ENCODE measurements around the gene EIF4EBP3.

EIF4EBP3 gene

DNA sequence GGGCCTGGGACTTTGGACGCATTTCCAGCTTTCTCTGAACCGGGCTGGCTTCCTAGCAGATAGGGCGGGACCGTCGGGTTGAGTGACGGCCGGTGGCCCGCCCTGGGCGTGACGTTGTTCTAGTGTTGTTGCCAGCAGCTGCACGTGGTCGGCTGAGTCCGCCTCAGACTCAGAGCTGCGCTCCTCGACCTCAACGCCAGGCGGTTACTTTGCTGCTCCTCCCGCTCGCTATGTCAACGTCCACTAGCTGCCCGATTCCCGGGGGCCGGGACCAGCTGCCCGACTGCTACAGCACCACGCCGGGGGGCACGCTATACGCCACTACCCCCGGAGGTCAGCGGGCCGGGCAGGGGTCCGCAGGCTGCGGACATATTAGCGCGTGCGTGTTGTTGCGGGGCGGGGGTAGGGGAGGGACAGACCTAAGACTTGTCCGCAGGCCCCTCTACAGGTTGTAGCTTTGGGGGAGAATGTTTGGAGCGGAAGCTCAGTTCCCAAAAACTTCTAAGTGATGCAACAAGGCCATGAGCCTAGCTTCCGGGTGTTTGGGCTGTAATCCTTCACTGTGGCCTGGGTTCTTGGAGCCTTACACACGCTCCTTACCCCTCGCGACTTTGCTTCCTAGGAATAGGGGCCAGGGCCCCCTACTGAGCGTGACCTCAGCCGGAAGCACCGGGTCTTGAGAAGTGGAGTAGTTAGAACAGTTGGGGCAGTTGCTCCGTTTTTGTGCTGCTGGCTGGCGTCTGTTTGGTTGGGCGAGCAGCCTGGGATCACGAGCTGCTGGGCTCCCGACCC is at the start of gene EIF4EBP3:
Gene EIF4EBP3 (plus strand): TSS at position 155 of the 792 bp plus-strand sequence. CDS start 76 bp downstream, at position 231.
- peak; percentile 79 for DNase-seq (ENCODE audit: low read depth)

DNA sequence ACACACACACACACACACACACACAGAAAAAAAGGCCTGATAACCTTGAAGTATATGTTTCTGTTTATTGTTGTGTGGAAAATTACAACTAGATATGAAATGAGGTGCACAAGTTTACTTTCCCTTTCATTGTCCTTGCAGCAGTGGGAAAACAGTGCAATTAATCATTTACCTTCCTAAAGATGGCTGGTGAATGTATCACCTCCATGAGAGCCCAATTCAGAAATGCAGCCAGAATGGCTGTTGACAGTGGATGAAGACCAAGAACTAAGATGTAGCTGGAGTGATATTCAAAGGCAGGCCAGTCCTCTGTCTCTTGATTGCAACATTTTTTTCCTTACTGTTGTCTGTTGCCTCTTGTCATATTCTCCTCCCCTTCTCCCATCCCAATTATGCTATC is 49.6 kb upstream of the EIF4EBP3 start:
- no peak for DNase-seq (ENCODE audit: low read depth)

DNA sequence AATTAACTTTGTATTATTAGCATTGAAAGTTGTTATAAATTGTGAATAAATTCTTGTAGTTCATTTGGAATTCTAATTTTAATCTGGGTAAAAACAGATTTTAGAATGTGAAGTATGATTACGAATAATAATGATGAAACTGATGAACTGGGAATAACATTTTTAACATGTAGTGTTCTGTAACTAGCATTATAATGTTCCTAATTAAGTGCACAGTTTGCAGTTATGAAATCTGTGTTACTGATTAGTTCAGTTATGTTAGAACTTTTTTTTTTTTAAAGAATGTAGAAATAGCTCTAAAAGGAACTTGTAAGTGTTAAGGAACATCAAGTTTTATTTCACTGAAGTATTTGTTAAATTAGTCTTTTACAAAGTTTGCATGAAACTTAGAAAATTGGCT is 48.9 kb upstream of the EIF4EBP3 start:
- no peak for DNase-seq (ENCODE audit: low read depth)

DNA sequence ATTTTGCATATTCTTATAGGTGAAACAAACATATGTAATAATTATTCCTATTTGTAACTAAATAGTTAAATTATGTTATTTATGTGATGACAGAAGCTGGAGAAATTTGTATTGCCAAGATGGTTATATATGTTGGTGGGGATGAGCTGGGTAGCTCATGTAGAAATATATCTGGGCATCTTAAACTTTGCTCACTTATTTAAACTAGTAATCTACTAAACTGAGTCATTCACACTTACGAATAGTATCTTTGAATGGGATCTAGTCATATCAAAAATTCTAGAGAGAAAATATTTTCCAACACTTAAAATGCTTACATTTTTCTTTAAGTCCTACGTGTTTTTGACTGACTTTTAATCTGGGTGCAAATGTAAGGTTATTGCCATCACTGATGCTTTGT is 44.6 kb upstream of the EIF4EBP3 start:
- DNase-seq (ENCODE audit: low read depth), result no peak

DNA sequence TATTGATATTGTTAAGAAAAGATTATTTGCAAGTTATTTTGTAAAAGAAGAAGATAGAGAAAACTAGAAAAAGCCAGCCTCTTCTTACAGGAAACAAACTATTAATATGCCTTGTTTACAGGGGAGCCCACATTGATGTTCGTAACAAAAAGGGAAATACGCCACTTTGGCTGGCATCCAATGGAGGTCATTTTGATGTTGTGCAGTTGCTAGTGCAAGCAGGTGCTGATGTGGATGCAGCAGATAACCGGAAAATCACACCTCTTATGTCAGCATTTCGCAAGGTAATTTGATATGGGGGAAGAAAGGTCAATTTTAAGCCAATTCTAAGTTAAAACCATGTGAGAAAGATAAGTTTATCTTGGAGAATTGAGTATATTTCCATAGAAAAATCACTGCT is 37.6 kb upstream of the EIF4EBP3 start:
- DNase-seq (ENCODE audit: low read depth), result no peak

DNA sequence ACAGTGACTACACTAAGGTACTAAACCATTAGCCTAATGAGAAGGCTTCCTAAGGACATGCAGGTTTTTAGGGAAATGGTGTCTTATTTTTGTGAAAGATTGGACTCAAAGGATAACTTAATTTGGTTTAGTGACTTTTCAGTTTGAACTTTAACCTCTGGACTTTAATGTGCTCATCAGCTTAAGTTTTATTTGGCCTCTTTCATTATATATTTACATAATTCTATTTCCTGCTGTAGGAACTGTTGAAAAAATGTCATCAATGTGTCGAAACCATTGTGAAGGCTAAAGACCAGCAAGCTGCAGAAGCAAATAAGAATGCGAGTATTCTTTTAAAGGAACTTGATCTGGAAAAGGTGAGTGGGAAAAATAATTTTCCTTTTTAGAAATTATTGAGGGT is 34.3 kb upstream of the EIF4EBP3 start:
- no peak for DNase-seq (ENCODE audit: low read depth)

DNA sequence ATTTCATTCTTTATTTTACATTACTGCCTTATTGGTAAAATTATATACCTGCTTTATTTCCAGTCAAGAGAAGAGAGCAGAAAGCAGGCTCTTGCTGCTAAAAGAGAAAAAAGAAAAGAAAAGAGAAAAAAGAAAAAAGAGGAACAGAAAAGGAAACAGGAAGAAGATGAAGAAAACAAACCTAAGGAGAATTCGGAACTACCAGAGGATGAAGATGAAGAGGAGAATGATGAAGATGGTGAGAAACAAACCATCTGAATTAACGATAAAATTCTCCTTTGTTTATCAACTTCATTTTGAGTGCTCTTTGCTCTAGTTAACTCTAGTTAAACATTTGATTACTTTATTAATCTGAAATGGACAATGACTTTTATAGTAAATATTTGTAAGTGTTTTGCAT is 23.5 kb upstream of the EIF4EBP3 start:
- DNase-seq (ENCODE audit: low read depth), result no peak

DNA sequence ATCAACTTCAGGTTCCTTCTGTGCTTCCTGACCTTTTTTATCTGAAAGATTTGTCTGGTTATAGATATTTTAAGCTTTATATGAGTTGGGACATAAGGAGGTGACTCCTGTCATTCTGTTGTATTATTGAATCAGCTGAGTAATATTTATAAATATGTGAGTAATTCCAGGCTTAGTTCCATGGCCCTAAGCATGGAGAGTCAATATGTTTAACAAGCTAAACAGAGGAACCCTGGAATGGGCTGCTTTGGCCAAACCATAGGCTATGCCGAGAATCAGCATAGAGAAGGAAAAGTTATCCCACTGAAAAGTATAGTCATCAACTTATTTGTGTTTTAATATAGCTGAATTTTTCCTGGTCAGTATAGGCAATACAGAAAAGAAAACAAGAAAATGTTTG is 7.2 kb upstream of the EIF4EBP3 start:
- no peak for DNase-seq (ENCODE audit: low read depth)

DNA sequence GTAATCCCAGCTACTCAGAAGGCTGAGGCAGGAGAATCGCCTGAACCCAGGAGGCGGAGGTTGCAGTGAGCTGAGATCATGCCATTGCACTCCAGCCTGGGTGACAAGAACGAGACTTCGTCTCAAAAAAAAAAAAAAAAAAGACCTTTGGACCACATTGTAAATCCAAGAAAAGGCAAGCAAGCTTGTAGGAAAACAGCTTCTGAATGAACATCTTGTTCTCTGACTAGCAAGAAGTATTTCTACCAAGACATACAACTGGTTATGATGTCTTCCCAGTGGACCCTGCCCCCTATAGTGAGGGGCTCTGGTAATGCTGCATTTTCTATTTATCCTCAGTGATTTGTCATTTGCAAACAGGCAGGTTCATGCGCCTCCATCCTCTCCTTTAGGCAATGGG is 4.5 kb upstream of the EIF4EBP3 start:
- no peak for DNase-seq (ENCODE audit: low read depth)

DNA sequence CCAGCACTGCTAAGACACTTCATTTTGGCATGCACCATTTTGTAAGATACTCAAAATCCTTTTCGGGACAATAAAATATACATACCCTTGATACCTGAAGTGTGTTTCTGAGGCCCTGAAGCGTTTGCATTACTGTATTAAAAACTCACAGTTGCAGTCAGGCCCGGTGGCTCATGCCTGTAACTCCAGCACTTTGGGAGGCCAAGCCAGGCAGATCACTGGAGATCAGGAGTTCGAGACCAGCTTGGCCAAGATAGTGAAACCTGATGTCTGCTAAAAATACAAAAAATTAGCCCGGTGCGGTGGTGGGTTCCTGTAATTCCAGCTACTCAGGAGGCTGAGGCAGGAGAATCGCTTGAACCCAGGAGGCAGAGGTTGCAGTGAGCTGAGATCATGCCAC is 2.5 kb upstream of the EIF4EBP3 start:
- DNase-seq (ENCODE audit: low read depth), result no peak

DNA sequence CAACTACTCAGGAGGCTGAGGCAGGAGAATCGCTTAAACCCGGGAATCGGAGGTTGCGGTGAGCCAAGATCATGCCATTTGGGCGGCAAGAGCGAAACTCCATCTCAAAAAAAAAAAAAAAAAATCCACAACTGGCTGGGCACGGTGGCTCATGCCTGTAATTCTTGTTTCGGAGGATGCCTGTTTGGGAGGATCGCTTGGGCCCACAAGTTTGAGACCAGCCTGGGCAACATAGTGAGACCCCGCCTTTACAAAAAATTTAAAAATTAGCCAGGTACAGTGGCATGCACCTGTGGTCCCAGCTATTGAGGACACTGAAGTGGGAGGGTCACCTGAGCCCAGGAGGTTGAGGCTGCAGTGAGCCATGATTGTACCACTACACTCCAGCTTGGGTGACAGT is 1.9 kb upstream of the EIF4EBP3 start:
- no peak for DNase-seq (ENCODE audit: low read depth)

DNA sequence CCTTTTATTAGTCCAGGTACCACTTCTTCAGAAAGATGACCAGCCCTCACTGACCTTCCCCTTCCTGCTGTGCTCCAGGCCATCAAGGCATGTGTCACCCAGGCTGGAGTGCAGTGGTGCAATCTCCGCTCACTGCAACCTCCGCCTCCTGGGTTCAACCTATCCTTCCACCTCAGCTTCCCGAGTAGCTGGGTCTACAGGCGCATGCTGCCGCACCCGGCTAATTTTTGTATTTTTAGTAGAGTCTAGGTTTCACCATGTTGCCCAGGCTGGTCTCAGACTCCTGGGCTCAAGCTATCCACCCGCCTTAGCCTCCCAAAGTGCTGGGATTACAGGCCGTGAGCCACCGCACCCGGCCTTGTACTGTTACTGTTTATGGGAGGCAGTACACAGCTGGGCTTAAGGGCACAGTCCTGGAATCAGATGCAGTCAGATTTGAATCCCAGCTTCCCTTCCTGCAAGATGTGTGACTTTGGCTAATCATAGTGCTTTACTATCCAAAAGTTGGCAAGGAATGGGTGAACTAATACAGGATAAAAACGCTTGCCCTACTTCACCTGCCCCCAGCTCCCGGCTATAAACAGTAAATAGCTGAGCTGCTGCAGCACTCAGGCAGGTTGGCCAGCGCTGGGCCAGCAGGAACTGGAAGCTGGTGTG is 483 bp upstream of the EIF4EBP3 start:
- DNase-seq (ENCODE audit: low read depth), result no peak

DNA sequence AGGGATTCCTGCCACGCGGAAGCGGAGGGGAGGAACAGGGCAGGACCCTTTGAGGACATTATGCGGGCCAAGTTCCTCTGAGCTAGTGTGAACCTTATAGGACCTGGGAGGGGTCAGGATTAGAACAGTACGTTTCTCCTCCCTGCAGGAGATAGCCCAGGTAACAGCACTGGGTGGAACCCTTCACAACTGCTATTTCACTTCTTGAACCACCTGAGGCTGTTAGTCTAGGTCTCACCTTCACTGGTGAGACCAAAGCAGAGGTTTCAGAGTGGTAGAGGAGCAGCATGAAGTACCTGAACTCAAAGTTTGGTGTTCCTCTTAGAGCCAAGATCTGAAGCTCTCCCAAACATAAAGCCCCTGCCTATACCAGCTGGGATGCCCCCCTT is 832 bp downstream of the EIF4EBP3 start:
- no peak for DNase-seq (ENCODE audit: low read depth)

DNA sequence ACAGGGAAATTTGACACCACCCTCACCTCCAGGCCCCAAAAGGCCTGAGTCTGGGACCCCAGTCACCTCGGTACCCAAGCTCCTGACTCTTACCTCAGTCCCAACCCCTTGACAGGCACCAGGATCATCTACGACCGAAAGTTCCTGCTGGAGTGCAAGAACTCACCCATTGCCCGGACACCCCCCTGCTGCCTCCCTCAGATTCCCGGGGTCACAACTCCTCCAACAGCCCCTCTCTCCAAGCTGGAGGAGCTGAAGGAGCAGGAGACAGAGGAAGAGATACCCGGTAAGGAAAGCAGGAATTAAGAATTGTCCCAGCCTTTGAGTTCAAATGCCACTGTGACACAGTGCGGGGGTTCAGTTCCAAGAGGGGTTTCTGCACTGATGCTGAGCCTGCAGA is 1.3 kb downstream of the EIF4EBP3 start:
- no peak for DNase-seq (ENCODE audit: low read depth)

DNA sequence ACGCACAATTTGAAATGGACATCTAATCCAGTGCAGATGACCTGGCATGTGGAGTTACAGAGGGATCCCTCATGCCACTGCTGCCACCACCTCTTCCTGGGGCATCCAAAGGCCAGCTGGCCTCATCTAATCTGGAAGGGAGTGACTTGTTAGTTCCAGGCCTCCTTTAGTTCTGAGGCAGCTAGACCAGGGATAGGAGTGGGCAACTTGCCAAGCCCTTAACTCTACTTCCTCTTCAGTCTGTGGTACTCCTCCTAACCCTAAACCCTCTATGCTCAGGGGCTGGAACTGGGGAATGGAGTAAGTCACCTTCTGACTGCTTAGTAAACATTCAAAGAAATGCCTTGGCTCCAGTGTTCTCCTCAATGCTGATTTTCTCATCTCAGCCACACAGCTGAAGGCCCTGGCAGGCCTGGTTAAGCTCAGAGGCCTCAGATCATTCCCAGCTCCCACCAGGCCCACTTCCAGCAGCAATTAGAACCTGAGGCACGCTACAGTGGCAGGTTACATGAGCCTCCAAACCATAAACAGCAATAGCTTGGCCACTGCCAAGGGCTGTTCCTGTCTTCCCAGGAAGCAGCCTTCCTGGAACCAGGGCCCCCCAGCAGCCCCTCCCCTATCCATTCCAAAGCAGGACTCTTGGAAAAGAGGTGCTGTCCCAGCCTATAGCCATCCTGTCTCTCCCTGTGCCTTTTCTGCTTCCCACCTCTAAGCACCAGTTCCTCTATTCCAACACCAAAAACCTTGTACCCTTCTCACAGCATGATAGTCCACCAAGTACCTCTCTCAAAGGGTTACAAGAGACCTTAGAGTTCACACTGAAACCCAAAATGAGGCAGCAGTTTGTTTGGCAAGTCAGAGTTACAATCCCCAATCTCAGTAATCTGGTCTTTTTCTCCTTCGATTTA is 2.0 kb downstream of the EIF4EBP3 start:
- DNase-seq (ENCODE audit: low read depth), result no peak

DNA sequence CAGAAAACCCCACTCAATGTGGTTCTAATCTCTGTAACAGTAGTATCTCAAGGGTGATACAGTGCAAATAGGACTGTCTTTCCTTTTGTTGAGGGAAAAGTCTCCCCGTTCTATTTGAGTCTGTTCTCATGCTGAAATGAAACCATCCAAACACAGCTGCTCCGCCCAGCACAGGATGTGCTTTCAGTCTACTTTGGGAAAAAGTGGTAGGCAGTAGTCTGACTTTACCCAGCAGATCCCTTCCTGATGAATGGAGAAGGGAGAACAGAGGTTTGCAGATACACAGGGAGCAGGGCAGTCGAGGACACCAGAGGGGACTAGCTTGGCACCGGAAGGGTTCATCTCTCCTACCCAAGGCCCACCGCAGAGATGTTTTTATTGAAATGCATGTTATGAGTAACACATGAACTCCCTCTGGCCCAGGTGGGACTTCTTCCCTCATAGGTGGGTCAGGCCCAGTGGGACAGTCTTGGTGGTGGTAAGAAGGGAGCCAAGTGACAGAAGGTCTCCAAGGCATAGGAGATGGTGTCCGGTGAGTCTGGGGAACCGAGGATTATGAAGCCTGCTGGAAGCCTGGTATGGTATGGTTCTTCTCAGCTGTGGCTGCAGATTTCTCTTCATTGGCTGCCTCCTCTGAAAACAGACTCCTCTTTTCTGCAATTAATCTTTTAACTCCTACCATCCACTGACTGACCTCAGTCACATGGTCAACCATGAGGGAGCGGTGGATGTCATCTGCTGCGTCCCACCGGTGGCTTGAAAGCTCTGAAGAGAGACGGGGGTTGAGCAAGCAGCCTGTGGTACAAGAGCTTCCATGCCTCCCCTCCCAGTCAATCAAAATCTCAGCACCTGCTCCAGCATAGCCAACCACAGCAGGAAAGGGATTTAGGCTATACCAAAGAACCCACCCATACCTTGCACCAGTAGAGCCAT is 3.0 kb downstream of the EIF4EBP3 start:
- no peak for DNase-seq (ENCODE audit: low read depth)

DNA sequence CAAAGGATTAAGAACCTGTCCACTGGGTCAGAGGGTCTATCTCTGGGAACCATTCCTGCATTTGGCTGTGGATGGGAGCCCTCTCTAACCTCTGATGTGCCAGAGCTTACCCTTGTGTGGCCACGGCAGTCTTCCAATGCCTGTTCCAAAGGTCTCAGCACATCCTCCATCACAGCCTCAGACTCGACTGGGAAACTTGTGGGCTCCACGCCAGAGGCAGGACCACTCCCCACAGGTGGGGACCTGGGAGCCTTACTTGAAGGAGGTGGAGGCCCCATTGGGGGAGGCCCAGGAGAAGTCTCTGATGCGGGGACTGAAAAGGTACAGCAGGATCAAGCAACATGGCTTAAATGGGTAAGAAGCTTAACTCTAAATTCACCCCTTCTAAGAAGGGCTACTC is 4.4 kb downstream of the EIF4EBP3 start:
- no peak for DNase-seq (ENCODE audit: low read depth)

DNA sequence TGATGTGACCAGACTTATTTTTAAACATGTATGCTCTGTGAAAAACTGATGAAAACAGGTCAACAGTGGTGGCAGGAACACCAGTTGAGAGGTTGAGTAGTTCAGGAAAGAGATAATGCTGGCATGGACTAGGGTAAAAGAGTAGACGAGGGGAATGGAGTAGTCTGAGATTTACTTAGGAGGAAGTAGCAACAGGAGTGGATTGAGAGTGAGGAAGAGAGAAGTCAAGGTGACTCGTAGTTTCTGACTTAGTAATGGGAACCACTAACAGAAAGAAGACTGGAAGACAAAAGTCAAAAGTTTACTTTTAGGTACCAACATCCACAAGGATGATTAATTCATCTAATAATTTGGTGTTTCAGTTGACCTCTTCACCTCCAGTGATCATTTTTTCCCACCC is 6.2 kb downstream of the EIF4EBP3 start:
- no peak for DNase-seq (ENCODE audit: low read depth)

DNA sequence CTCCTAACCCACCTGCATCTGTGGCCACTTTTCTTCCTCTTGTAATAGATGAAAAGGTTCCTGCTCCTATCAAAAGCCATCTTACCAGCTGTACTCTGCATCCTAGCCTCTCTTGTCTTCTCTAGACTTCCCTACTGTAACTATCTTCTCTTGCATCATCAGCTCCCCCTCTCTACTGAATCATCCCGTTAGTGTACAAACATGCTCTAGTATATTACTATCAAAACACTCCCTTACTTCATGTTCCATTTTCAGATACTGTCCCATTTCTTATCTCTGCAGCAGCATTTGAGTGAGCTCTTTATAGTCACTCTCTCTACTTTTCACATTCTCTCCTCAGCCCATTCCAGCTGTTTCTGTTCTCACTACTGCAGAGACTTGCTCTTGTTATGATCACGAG is 7.0 kb downstream of the EIF4EBP3 start:
- DNase-seq (ENCODE audit: low read depth), result no peak

DNA sequence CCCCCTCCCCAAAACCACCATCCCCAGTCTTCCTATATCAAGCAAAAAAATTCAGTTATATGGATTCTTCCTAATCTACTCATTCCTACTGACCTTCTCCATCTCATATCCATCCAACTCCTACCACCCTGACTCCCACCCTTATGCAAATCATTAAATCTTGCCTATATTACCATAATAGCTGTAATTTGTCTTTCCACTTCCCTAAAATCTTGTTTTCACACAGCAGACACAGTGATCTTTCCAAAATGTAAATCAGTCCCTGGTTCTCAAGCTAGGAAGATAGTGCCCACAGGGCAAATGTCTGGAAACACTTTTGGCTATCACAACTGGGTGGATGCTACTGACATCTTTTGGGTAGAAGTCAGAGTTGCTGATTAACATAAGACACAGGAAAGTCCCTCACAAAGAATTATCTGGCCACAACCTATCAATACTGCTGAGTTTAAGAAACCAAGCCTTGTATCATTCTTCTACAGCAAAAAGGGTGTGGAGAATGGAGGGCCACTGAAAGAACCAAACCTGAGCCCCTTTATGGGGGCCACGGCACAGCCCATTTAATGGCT is 8.4 kb downstream of the EIF4EBP3 start:
- no peak for DNase-seq (ENCODE audit: low read depth)

DNA sequence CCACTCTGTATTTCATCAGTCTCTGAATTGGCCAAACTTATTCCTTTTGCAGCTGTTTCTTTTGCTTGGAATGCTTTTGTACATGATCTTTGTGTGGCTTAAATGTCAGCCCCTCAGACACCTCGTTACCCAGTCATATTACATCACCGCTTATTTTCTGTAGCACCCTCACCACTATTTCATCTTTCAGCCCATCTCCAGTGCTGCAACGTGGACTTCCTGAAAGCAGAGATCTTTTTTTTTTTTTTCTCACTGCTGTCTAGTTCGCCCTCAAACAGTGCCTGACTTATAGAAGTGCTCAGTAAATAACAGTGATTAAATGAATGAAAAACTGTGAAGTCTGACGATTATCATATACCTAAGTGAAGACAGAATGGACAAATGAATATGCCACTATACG is 9.0 kb downstream of the EIF4EBP3 start:
- no peak for DNase-seq (ENCODE audit: low read depth)
